Right atrium auricular region (tissue), 2 donors: ENCODE results near the gene ATXN7L2. TPM values are rescaled to one million over a fixed set of nuclear protein-coding genes. Genes with fewer than 3 reads are reported as not detected.

Experiments
- DNase-seq: peaks from one replicate; pipeline ENCODE4 v3.0.0-alpha.2; 2019; ENCODE audit warnings: low spot score
- H3K27ac ChIP-seq, 2 donors: fragments of 200-600 bp; sonication (generic); 1 replicate in 1 of 2; 2 replicates in 1 of 2; pipeline ENCODE4 v1.5.1; 2016 to 2019
- H3K27me3 ChIP-seq, 2 donors: fragments of 200-600 bp; sonication (generic); one replicate each; pipeline versions ENCODE4 v1.5.1 to v1.6.0; 2017 to 2019
- H3K36me3 ChIP-seq: fragments of 200-600 bp; sonication (generic); one replicate; pipeline ENCODE4 v1.5.1; 2016
- H3K4me1 ChIP-seq, 2 donors: fragments of 200-600 bp; sonication (generic); one replicate each; pipeline versions ENCODE4 v1.5.1 to v1.6.0; 2017 to 2019
- H3K4me3 ChIP-seq, 2 donors: fragments of 200-600 bp; sonication (generic); 1 replicate in 1 of 2; 2 replicates in 1 of 2; pipeline ENCODE4 v1.5.1; 2017 to 2019; ENCODE audit warnings: mild to moderate bottlenecking in 1 of 2, moderate library complexity in 1 of 2
- H3K9me3 ChIP-seq, 2 donors: fragments of 200-600 bp; sonication (generic); one replicate each; pipeline ENCODE4 v1.5.1; 2019
- CTCF ChIP-seq, 2 donors: fragments of 200-600 bp; sonication (generic); IDR thresholded peaks; one replicate each; pipeline ENCODE4 v1.5.1; 2019; ENCODE audit warnings: antibody characterized with exemption in 2 of 2
- total RNA-seq, 2 donors: library from RNA; depleted of rRNA; stranded (reverse); fragments of >200 nt; gene quantifications; one replicate each; pipeline ENCODE4 v1.1.0, GENCODE V29; 2016

Gene ATXN7L2
- total RNA-seq, 2 donors from 2014 or later = 2.4 to 3.5 TPM

- no peak for DNase-seq
- TF ChIP-seq CTCF (IDR thresholded peaks at IDR 0.05) = no peak
- Histone ChIP-seq H3K27ac (peak overlapping the region; percentile 21 to 53), H3K36me3 (peaks cover 5% of the 10 kb centered on the region), H3K4me1 (peaks cover 0 to 18% of the 10 kb centered on the region in 2 donors), H3K9me3 (no peaks in the 10 kb centered on the region), H3K4me3 (peak overlapping the region; percentile 46 to 70), H3K27me3 (no peaks in the 10 kb centered on the region)
Observed at GRCh38 chr1:109482791-109483671, 674 bp upstream of the ATXN7L2 start.

- no peaks in the 10 kb centered on the region for H3K27me3 ChIP-seq
- H3K9me3 ChIP-seq = no peaks in the 10 kb centered on the region
- H3K27ac ChIP-seq = peak overlapping the region; percentile 86 to 92
- H3K36me3 ChIP-seq = peaks cover 5% of the 10 kb centered on the region
- peaks cover 0 to 18% of the 10 kb centered on the region in 2 donors for H3K4me1 ChIP-seq
- peak overlapping the region; percentile 70 to 78 for H3K4me3 ChIP-seq
- TF ChIP-seq CTCF (IDR thresholded peaks at IDR 0.05) = no peak
- no peak for DNase-seq
Observed at GRCh38 chr1:109484519-109484975, 842 bp downstream of the ATXN7L2 start.

GRCh38 chr1:109485001-109485400 is 1.3 kb downstream of the ATXN7L2 start:
- DNase-seq = no peak
- no peaks in the 10 kb centered on the region for H3K9me3 ChIP-seq
- peaks cover 0 to 18% of the 10 kb centered on the region in 2 donors for H3K4me1 ChIP-seq
- TF ChIP-seq CTCF (IDR thresholded peaks at IDR 0.05) = no peak
- peak overlapping the region in 1 of 2 donors; percentile 70 for H3K4me3 ChIP-seq
- peaks cover 5% of the 10 kb centered on the region for H3K36me3 ChIP-seq
- H3K27me3 ChIP-seq = no peaks in the 10 kb centered on the region
- H3K27ac ChIP-seq = no peak overlapping the region

GRCh38 chr1:109487261-109487660 is 3.6 kb downstream of the ATXN7L2 start:
- H3K27ac ChIP-seq = no peak overlapping the region
- peaks cover 0 to 22% of the 10 kb centered on the region in 2 donors for H3K4me1 ChIP-seq
- H3K36me3 ChIP-seq = peaks cover 5% of the 10 kb centered on the region
- DNase-seq = no peak
- no peak overlapping the region for H3K4me3 ChIP-seq
- H3K27me3 ChIP-seq = no peaks in the 10 kb centered on the region
- TF ChIP-seq CTCF (IDR thresholded peaks at IDR 0.05) = no peak
- H3K9me3 ChIP-seq = no peaks in the 10 kb centered on the region

- Histone ChIP-seq H3K27ac (no peak overlapping the region), H3K4me3 (no peak overlapping the region), H3K9me3 (no peaks in the 10 kb centered on the region), H3K27me3 (no peaks in the 10 kb centered on the region), H3K4me1 (peaks cover 0 to 18% of the 10 kb centered on the region in 2 donors), H3K36me3 (peaks cover 5% of the 10 kb centered on the region)
- no peak for DNase-seq
- no peak for TF ChIP-seq CTCF (IDR thresholded peaks at IDR 0.05)
Observed at GRCh38 chr1:109488201-109488600, 4.5 kb downstream of the ATXN7L2 start.
